Measurements from ENCODE around the gene KLRF2. TPM values are rescaled to one million over a fixed set of nuclear protein-coding genes. Genes with fewer than 3 reads are reported as not detected.
A peak's percentile ranks its signal among the peaks of the same experiment; 100 is the strongest.

Gene KLRF2
- total RNA-seq, 1 donor from 2014 or later, result not detected

- no peak for FAIRE-seq
- peaks cover 4% of the 10 kb centered on the region for H3K4me1 Mint-ChIP-seq (ENCODE audit: low read depth, unreplicated experiment)
- Histone ChIP-seq H3K9me3 (ENCODE audit: insufficient read depth, low read depth, low read length) (no peaks in the 10 kb centered on the region), H3K4me1 (ENCODE audit: insufficient read depth, low read length) (no peaks in the 10 kb centered on the region), H3K27me3 (ENCODE audit: insufficient read depth, low read length) (no peaks in the 10 kb centered on the region), H3K4me2 (ENCODE audit: low read length) (no peak overlapping the region), H4K20me1 (ENCODE audit: insufficient read depth, low read length) (no peaks in the 10 kb centered on the region), H3K27ac (ENCODE audit: low read depth, low read length) (no peak overlapping the region), H2AFZ (ENCODE audit: low read depth, low read length) (no peak overlapping the region), H3K36me3 (ENCODE audit: insufficient read depth, low read length) (no peaks in the 10 kb centered on the region), H3K9ac (ENCODE audit: low read length) (no peak overlapping the region), H3K4me3 (ENCODE audit: insufficient read depth, low read depth, low read length) (no peak overlapping the region), H3K79me2 (ENCODE audit: insufficient read depth, low read length) (no peaks in the 10 kb centered on the region)
- no peaks in the 10 kb centered on the region for H3K27me3 Mint-ChIP-seq (ENCODE audit: low read depth, unreplicated experiment)
- DNase-seq (ENCODE audit: low read depth), result no peak
- no peaks in the 10 kb centered on the region for H3K36me3 Mint-ChIP-seq (ENCODE audit: low read depth, unreplicated experiment)
- no peak overlapping the region for H3K4me3 Mint-ChIP-seq (ENCODE audit: unreplicated experiment)
- H3K9me3 Mint-ChIP-seq (ENCODE audit: unreplicated experiment), result peaks cover 2% of the 10 kb centered on the region
- H3K27ac Mint-ChIP-seq (ENCODE audit: unreplicated experiment), result no peak overlapping the region
- TF ChIP-seq CTCF (IDR thresholded peaks at IDR 0.05; ENCODE audit: insufficient read depth, low read depth, low read length) (no peak), EZH2 (IDR thresholded peaks at IDR 0.05; ENCODE audit: insufficient read depth, low read length) (no peak)
Observed at GRCh38 chr12:9867531-9867930, 13.8 kb upstream of the KLRF2 start.

GRCh38 chr12:9868311-9868801, 12.9 kb upstream of the KLRF2 start:
- Mint-ChIP-seq H3K27me3 (ENCODE audit: low read depth, unreplicated experiment) (no peaks in the 10 kb centered on the region), H3K9me3 (ENCODE audit: unreplicated experiment) (peaks cover 2% of the 10 kb centered on the region), H3K4me3 (ENCODE audit: unreplicated experiment) (no peak overlapping the region), H3K27ac (ENCODE audit: unreplicated experiment) (no peak overlapping the region), H3K36me3 (ENCODE audit: low read depth, unreplicated experiment) (no peaks in the 10 kb centered on the region), H3K4me1 (ENCODE audit: low read depth, unreplicated experiment) (peaks cover 4% of the 10 kb centered on the region)
- H2AFZ ChIP-seq (ENCODE audit: low read depth, low read length), result no peak overlapping the region
- no peak overlapping the region for H3K4me2 ChIP-seq (ENCODE audit: low read length)
- H3K79me2 ChIP-seq (ENCODE audit: insufficient read depth, low read length), result no peaks in the 10 kb centered on the region
- no peaks in the 10 kb centered on the region for H3K4me1 ChIP-seq (ENCODE audit: insufficient read depth, low read length)
- no peaks in the 10 kb centered on the region for H3K36me3 ChIP-seq (ENCODE audit: insufficient read depth, low read length)
- no peak overlapping the region for H3K27ac ChIP-seq (ENCODE audit: low read depth, low read length)
- TF ChIP-seq CTCF (IDR thresholded peaks at IDR 0.05; ENCODE audit: insufficient read depth, low read depth, low read length) (no peak), EZH2 (IDR thresholded peaks at IDR 0.05; ENCODE audit: insufficient read depth, low read length) (no peak)
- H4K20me1 ChIP-seq (ENCODE audit: insufficient read depth, low read length), result no peaks in the 10 kb centered on the region
- no peak overlapping the region for H3K9ac ChIP-seq (ENCODE audit: low read length)
- H3K27me3 ChIP-seq (ENCODE audit: insufficient read depth, low read length), result no peaks in the 10 kb centered on the region
- FAIRE-seq, result no peak
- no peak for DNase-seq (ENCODE audit: low read depth)
- no peaks in the 10 kb centered on the region for H3K9me3 ChIP-seq (ENCODE audit: insufficient read depth, low read depth, low read length)
- no peak overlapping the region for H3K4me3 ChIP-seq (ENCODE audit: insufficient read depth, low read depth, low read length)

- no peak for DNase-seq (ENCODE audit: low read depth)
- Histone ChIP-seq H3K9ac (ENCODE audit: low read length) (no peak overlapping the region), H3K4me2 (ENCODE audit: low read length) (peak overlapping the region; percentile 83), H4K20me1 (ENCODE audit: insufficient read depth, low read length) (no peaks in the 10 kb centered on the region), H3K27me3 (ENCODE audit: insufficient read depth, low read length) (no peaks in the 10 kb centered on the region), H3K9me3 (ENCODE audit: insufficient read depth, low read depth, low read length) (no peaks in the 10 kb centered on the region), H3K4me3 (ENCODE audit: insufficient read depth, low read depth, low read length) (peak overlapping the region; percentile 60), H2AFZ (ENCODE audit: low read depth, low read length) (no peak overlapping the region), H3K4me1 (ENCODE audit: insufficient read depth, low read length) (no peaks in the 10 kb centered on the region), H3K79me2 (ENCODE audit: insufficient read depth, low read length) (no peaks in the 10 kb centered on the region), H3K36me3 (ENCODE audit: insufficient read depth, low read length) (no peaks in the 10 kb centered on the region), H3K27ac (ENCODE audit: low read depth, low read length) (peak overlapping the region; percentile 54)
- H3K4me1 Mint-ChIP-seq (ENCODE audit: low read depth, unreplicated experiment), result peaks cover 4% of the 10 kb centered on the region
- FAIRE-seq, result no peak
- no peaks in the 10 kb centered on the region for H3K27me3 Mint-ChIP-seq (ENCODE audit: low read depth, unreplicated experiment)
- H3K4me3 Mint-ChIP-seq (ENCODE audit: unreplicated experiment), result no peak overlapping the region
- no peak for TF ChIP-seq CTCF (IDR thresholded peaks at IDR 0.05; ENCODE audit: insufficient read depth, low read depth, low read length)
- no peak for TF ChIP-seq EZH2 (IDR thresholded peaks at IDR 0.05; ENCODE audit: insufficient read depth, low read length)
- no peaks in the 10 kb centered on the region for H3K9me3 Mint-ChIP-seq (ENCODE audit: unreplicated experiment)
- H3K36me3 Mint-ChIP-seq (ENCODE audit: low read depth, unreplicated experiment), result no peaks in the 10 kb centered on the region
- H3K27ac Mint-ChIP-seq (ENCODE audit: unreplicated experiment), result no peak overlapping the region
Observed at GRCh38 chr12:9868951-9869306, 12.4 kb upstream of the KLRF2 start.
